ENCODE data around the gene SSTR1.

DNA sequence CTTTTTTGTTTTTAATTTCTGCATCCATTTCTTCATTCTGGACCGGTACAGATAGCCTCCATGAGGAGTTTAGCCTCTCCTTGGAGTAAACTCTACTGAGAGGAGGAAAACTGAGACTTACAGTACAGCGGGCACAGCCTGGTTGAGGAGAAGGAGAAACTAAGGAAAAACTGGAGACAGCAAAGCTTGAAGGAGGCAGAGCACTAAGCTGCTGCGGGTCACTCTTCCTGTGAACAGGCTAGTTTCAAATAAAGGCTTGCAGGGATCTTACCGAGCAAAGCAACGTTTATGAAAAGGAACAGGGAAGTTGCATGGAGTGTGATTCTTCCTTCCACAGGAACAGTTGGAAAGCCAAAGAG lies 348 bp upstream of the SSTR1 start:
- TF ChIP-seq, protein P1, sequence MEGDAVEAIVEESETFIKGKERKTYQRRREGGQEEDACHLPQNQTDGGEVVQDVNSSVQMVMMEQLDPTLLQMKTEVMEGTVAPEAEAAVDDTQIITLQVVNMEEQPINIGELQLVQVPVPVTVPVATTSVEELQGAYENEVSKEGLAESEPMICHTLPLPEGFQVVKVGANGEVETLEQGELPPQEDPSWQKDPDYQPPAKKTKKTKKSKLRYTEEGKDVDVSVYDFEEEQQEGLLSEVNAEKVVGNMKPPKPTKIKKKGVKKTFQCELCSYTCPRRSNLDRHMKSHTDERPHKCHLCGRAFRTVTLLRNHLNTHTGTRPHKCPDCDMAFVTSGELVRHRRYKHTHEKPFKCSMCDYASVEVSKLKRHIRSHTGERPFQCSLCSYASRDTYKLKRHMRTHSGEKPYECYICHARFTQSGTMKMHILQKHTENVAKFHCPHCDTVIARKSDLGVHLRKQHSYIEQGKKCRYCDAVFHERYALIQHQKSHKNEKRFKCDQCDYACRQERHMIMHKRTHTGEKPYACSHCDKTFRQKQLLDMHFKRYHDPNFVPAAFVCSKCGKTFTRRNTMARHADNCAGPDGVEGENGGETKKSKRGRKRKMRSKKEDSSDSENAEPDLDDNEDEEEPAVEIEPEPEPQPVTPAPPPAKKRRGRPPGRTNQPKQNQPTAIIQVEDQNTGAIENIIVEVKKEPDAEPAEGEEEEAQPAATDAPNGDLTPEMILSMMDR (conservative IDR thresholded peaks at IDR 0.05; ENCODE audit: low read depth, low read length) = no peak
- no peak for TF ChIP-seq EZH2 (IDR thresholded peaks at IDR 0.05; ENCODE audit: low read length, unreplicated experiment)
- no peak for TF ChIP-seq EZH2phosphoT487 (IDR thresholded peaks at IDR 0.05; ENCODE audit: borderline replicate concordance, low read length)

All from PC-3 (cell line).